H9 (cell line): ENCODE data around the gene OR52N4. TPM values are rescaled to one million over a fixed set of nuclear protein-coding genes. Genes with fewer than 3 reads are reported as not detected.

Experiments
- DNase-seq: peaks from one replicate; pipeline ENCODE4 v3.0.0-alpha.2; 2017
- H2AFZ ChIP-seq: one replicate; pipeline ENCODE4 v1.6.1; 2013; ENCODE audit warnings: mild to moderate bottlenecking, low read length, control low read depth, moderate library complexity
- H2AK5ac ChIP-seq: 2 replicates; pipeline ENCODE4 v1.6.1; 2013; ENCODE audit warnings: low read length, control low read depth, mixed read lengths; ENCODE audit not compliant: insufficient read length
- H2BK120ac ChIP-seq: one replicate; pipeline ENCODE4 v1.6.1; 2013; ENCODE audit warnings: low read depth, mild to moderate bottlenecking, low read length, control low read depth, inconsistent platforms; ENCODE audit not compliant: poor library complexity, severe bottlenecking
- H2BK12ac ChIP-seq: 2 replicates; pipeline ENCODE4 v1.6.1; 2013; ENCODE audit warnings: low read length, control low read depth, mixed read lengths, low read depth; ENCODE audit not compliant: insufficient read length
- H2BK15ac ChIP-seq: 2 replicates; pipeline ENCODE4 v1.6.1; 2013; ENCODE audit warnings: low read depth, low read length, control low read depth
- H2BK20ac ChIP-seq: one replicate; pipeline ENCODE4 v1.6.1; 2013; ENCODE audit warnings: low read depth, mild to moderate bottlenecking, low read length, control low read depth, inconsistent platforms; ENCODE audit not compliant: poor library complexity, severe bottlenecking
- H2BK5ac ChIP-seq: 2 replicates; pipeline ENCODE4 v1.6.1; 2013; ENCODE audit warnings: low read length, control low read depth, mixed read lengths; ENCODE audit not compliant: insufficient read length
- H3K14ac ChIP-seq: 2 replicates; pipeline ENCODE4 v1.6.1; 2013; ENCODE audit warnings: low read length, control low read depth; ENCODE audit not compliant: insufficient read depth
- H3K18ac ChIP-seq: 2 replicates; pipeline ENCODE4 v1.6.1; 2013; ENCODE audit warnings: low read depth, mild to moderate bottlenecking, mixed read lengths, low read length, control low read depth; ENCODE audit not compliant: insufficient read length
- H3K23ac ChIP-seq: 2 replicates; pipeline ENCODE4 v1.6.1; 2013; ENCODE audit warnings: low read length, control low read depth, mixed read lengths, low read depth; ENCODE audit not compliant: insufficient read length
- H3K23me2 ChIP-seq: 2 replicates; pipeline ENCODE4 v1.6.1; 2013; ENCODE audit warnings: low read depth, mild to moderate bottlenecking, mixed read lengths, low read length, control low read depth; ENCODE audit not compliant: insufficient read length, poor library complexity, severe bottlenecking
- H3K27ac ChIP-seq: 2 replicates; pipeline ENCODE4 v1.5.1; 2013; ENCODE audit warnings: low read length, control low read depth, mixed read lengths, low read depth; ENCODE audit not compliant: insufficient read length
- H3K27me3 ChIP-seq: 2 replicates; pipeline ENCODE4 v1.6.1; 2013; ENCODE audit warnings: low read length, control low read depth, inconsistent platforms; ENCODE audit not compliant: insufficient read depth
- H3K4ac ChIP-seq: 2 replicates; pipeline ENCODE4 v1.6.1; 2013; ENCODE audit warnings: low read depth, mild to moderate bottlenecking, control low read depth, inconsistent platforms, low read length, moderate library complexity
- H3K4me1 ChIP-seq: 2 replicates; pipeline ENCODE4 v1.6.1; 2013; ENCODE audit warnings: low read length, control low read depth, inconsistent platforms; ENCODE audit not compliant: insufficient read depth
- H3K4me2 ChIP-seq: 2 replicates; pipeline ENCODE4 v1.6.1; 2013; ENCODE audit warnings: low read length, control low read depth, mixed read lengths; ENCODE audit not compliant: insufficient read length, insufficient read depth
- H3K56ac ChIP-seq: 2 replicates; pipeline ENCODE4 v1.6.1; 2013; ENCODE audit warnings: low read depth, mild to moderate bottlenecking, mixed read lengths, low read length, control low read depth; ENCODE audit not compliant: insufficient read length
- H3K79me1 ChIP-seq: 2 replicates; pipeline ENCODE4 v1.6.1; 2013; ENCODE audit warnings: low read depth, mild to moderate bottlenecking, moderate library complexity, low read length, control low read depth, inconsistent platforms; ENCODE audit not compliant: insufficient read depth, poor library complexity, severe bottlenecking
- H3K79me2 ChIP-seq: 2 replicates; pipeline ENCODE4 v1.6.1; 2013; ENCODE audit warnings: low read length, control low read depth, inconsistent platforms; ENCODE audit not compliant: insufficient read depth
- H3K9ac ChIP-seq: 2 replicates; pipeline ENCODE4 v1.6.1; 2013; ENCODE audit warnings: low read length, control low read depth, mixed read lengths; ENCODE audit not compliant: insufficient read length; ENCODE audit errors: extremely low read depth
- H3K9me3 ChIP-seq: one replicate; pipeline ENCODE4 v1.6.1; 2013; ENCODE audit warnings: low read depth, low read length, inconsistent platforms; ENCODE audit not compliant: control insufficient read depth
- H3T11ph ChIP-seq: one replicate; pipeline ENCODE4 v1.6.1; 2013; ENCODE audit warnings: mild to moderate bottlenecking, low read length, control low read depth, inconsistent platforms
- H4K20me1 ChIP-seq: one replicate; pipeline ENCODE4 v1.6.1; 2013; ENCODE audit not compliant: control insufficient read depth, insufficient read length, insufficient read depth
- H4K5ac ChIP-seq: 2 replicates; pipeline ENCODE4 v1.6.1; 2013; ENCODE audit warnings: low read depth, mild to moderate bottlenecking, mixed read lengths, low read length, control low read depth; ENCODE audit not compliant: insufficient read length
- H4K8ac ChIP-seq: replicated peaks from 2 replicates; pipeline ENCODE4 v1.6.1; 2013; ENCODE audit warnings: low read length, control low read depth, mixed read lengths, low read depth; ENCODE audit not compliant: insufficient read length
- H4K91ac ChIP-seq: 2 replicates; pipeline ENCODE4 v1.6.1; 2013; ENCODE audit warnings: low read depth, mild to moderate bottlenecking, moderate library complexity, mixed read lengths, low read length, control low read depth; ENCODE audit not compliant: insufficient read length
- H3K27ac Mint-ChIP-seq, 3 experiments: 2 replicates in 2 of 3; 3 replicates in 1 of 3; pipeline ENCODE4 v1.8.0; 2020 to 2021; ENCODE audit warnings: mixed read lengths in 3 of 3, mild to moderate bottlenecking in 1 of 3, moderate library complexity in 1 of 3
- H3K27me3 Mint-ChIP-seq: 2 replicates; pipeline ENCODE4 v1.8.0; 2021; ENCODE audit warnings: low read depth, mild to moderate bottlenecking, moderate library complexity, mixed read lengths
- H3K36me3 Mint-ChIP-seq, 3 experiments: 2 replicates in 2 of 3; 3 replicates in 1 of 3; pipeline ENCODE4 v1.8.0; 2020 to 2021; ENCODE audit warnings: low read depth in 3 of 3, mixed read lengths in 3 of 3; ENCODE audit not compliant: insufficient read depth in 1 of 3
- H3K4me1 Mint-ChIP-seq, 2 experiments: 2 replicates each; pipeline ENCODE4 v1.8.0; 2020; ENCODE audit warnings: mixed read lengths in 2 of 2
- H3K4me3 Mint-ChIP-seq, 2 experiments: 2 replicates in 1 of 2; 3 replicates in 1 of 2; pipeline ENCODE4 v1.8.0; 2020 to 2021; ENCODE audit warnings: mild to moderate bottlenecking in 2 of 2, mixed read lengths in 2 of 2, moderate library complexity in 1 of 2
- H3K9me3 Mint-ChIP-seq, 2 experiments: 2 replicates in 1 of 2; 3 replicates in 1 of 2; pipeline ENCODE4 v1.8.0; 2020; ENCODE audit warnings: mild to moderate bottlenecking in 2 of 2, mixed read lengths in 2 of 2, moderate library complexity in 1 of 2
- WGBS: extraction: QIAGEN DNeasy Blood & Tissue Kit; methylation state at CpG from one replicate; pipeline ENCODE4 v1.1.7; 2013; ENCODE audit warnings: missing lambda C conversion rate, low lambda C conversion rate, mixed read lengths; ENCODE audit not compliant: insufficient read length; ENCODE audit errors: extremely low coverage; 5-methylcytosine and 5-hydroxymethylcytosine counted together
- total RNA-seq: library from RNA; stranded (reverse); gene quantifications from 2 replicates; pipeline ENCODE4 v1.2.1, GENCODE V29; 2021
- TF ChIP-seq, protein P1 (sequence below): fragments of 200-600 bp; sonication (generic); conservative IDR thresholded peaks from 3 replicates; pipeline ENCODE4 v1.8.0; 2021; ENCODE audit warnings: antibody characterized with exemption, mild to moderate bottlenecking

The OR52N4 gene
- total RNA-seq, 1 experiment from 2014 or later = not detected

DNA sequence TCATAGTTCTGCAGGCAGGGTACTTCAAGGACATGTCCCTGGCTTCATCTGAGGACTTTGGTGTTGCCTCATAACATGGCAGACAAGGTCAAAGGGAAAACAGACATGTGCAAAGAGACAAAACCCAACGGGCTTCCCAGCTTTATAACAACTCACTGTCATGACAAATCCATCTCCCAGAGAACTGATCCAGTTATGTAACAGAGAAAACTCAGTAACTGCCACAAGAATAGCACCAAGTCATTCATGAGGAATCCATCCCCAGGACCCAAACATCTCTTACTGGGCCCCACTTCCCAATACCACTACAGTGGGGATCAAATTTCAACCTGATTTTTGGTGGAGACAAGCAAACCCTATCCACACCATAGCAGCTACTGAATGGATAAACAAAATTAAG is 13.0 kb downstream of the OR52N4 start:
- Histone ChIP-seq H2BK12ac (no peak overlapping the region), H2AFZ (no peak overlapping the region), H3K56ac (no peak overlapping the region), H4K91ac (no peak overlapping the region), H3K27ac (no peak overlapping the region), H3K79me1 (no peaks in the 10 kb centered on the region), H4K20me1 (no peaks in the 10 kb centered on the region), H3K79me2 (no peaks in the 10 kb centered on the region), H4K8ac (no peak overlapping the region), H3K4ac (no peak overlapping the region), H3K18ac (no peak overlapping the region), H2BK5ac (no peak overlapping the region), H3T11ph (no peak overlapping the region), H3K27me3 (no peaks in the 10 kb centered on the region), H3K23me2 (no peaks in the 10 kb centered on the region), H3K9ac (no peak overlapping the region), H2BK20ac (no peak overlapping the region), H3K14ac (no peak overlapping the region), H3K23ac (no peak overlapping the region), H2BK120ac (no peak overlapping the region), H3K4me1 (no peaks in the 10 kb centered on the region), H3K9me3 (no peaks in the 10 kb centered on the region), H4K5ac (no peak overlapping the region), H2BK15ac (no peak overlapping the region), H2AK5ac (no peak overlapping the region), H3K4me2 (no peak overlapping the region)
- no CpG with 5 or more reads among the region's 1 CpG for WGBS
- Mint-ChIP-seq H3K27me3 (no peaks in the 10 kb centered on the region), H3K27ac (no peak overlapping the region), H3K4me1 (peaks cover 0 to 2% of the 10 kb centered on the region in 2 experiments; a peak in 1 of 4 replicates), H3K4me3 (no peak overlapping the region), H3K9me3 (no peaks in the 10 kb centered on the region), H3K36me3 (no peaks in the 10 kb centered on the region)
- TF ChIP-seq, protein P1, sequence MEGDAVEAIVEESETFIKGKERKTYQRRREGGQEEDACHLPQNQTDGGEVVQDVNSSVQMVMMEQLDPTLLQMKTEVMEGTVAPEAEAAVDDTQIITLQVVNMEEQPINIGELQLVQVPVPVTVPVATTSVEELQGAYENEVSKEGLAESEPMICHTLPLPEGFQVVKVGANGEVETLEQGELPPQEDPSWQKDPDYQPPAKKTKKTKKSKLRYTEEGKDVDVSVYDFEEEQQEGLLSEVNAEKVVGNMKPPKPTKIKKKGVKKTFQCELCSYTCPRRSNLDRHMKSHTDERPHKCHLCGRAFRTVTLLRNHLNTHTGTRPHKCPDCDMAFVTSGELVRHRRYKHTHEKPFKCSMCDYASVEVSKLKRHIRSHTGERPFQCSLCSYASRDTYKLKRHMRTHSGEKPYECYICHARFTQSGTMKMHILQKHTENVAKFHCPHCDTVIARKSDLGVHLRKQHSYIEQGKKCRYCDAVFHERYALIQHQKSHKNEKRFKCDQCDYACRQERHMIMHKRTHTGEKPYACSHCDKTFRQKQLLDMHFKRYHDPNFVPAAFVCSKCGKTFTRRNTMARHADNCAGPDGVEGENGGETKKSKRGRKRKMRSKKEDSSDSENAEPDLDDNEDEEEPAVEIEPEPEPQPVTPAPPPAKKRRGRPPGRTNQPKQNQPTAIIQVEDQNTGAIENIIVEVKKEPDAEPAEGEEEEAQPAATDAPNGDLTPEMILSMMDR = no peak
- DNase-seq = no peak
